K562 (cell line): Measurements from ENCODE around the gene ATRN. TPM values are rescaled to one million over a fixed set of nuclear protein-coding genes. Genes with fewer than 3 reads are reported as not detected.

ENCODE experiments used
- ATAC-seq: fragments of 200-7000 bp; cut with Tn5 transposase; 3 replicates; pipeline ENCODE4 v1.9.1; 2020; ENCODE audit warnings: moderate library complexity
- BruUV-seq: library from RNA; stranded (reverse); fragments of 400-500 nt; replicated peaks from 2 replicates; lab custom pipeline; 2021; lab: Mats Ljungman, UMichigan
- CTCF ChIA-PET: fragments of 300-600 bp; formaldehyde crosslinking; extraction: SDS; loops from one replicate; lab custom pipeline; 2021; ENCODE audit warnings: low intra/inter-chr PET ratio; lab: Yijun Ruan, JAX
- POLR2A ChIA-PET: fragments of 300-600, 350-650 bp; sonication (Branson Sonifier 250); formaldehyde crosslinking; extraction: SDS; loops from one replicate; lab custom pipeline; 2021; ENCODE audit warnings: antibody characterized with exemption, inconsistent platforms; lab: Yijun Ruan, JAX
- DNase-seq, 4 experiments: peaks; one replicate each; pipeline versions ENCODE4 v3.0.0 to v3.0.0-alpha.2; 2011 to 2018; ENCODE audit warnings: low spot score in 3 of 4, mixed read lengths in 3 of 4; ENCODE audit errors: extremely low read depth in 1 of 4
- FAIRE-seq: peaks from 2 replicates; lab custom pipeline; 2011; peaks lifted over from hg19 to GRCh38; lab: Jason Lieb, UNC
- H2AFZ ChIP-seq: 2 replicates; pipeline ENCODE4 v1.6.0; 2011; ENCODE audit warnings: low read depth, low read length, control low read depth, inconsistent platforms
- H3K27ac ChIP-seq: fragments of 200-600 bp; 3 replicates; pipeline ENCODE4 v1.8.0; 2011; ENCODE audit warnings: low read depth, mild to moderate bottlenecking, control low read depth, inconsistent platforms, low read length, moderate library complexity, mixed read lengths; ENCODE audit errors: extremely low read depth
- H3K27me3 ChIP-seq, 2 experiments: fragments of 300-600 bp in 1 of 2; 2 replicates in 1 of 2; 3 replicates in 1 of 2; pipeline versions ENCODE4 v1.6.0 to v1.8.0; 2011; ENCODE audit warnings: inconsistent platforms in 2 of 2, low read length in 2 of 2, mild to moderate bottlenecking in 1 of 2, mixed read lengths in 1 of 2, moderate library complexity in 1 of 2; ENCODE audit not compliant: control insufficient read depth in 2 of 2, insufficient read depth in 2 of 2
- H3K36me3 ChIP-seq: fragments of 300-600 bp; 3 replicates; pipeline ENCODE4 v1.8.0; 2011; ENCODE audit warnings: mild to moderate bottlenecking, low read length, inconsistent platforms; ENCODE audit not compliant: control insufficient read depth, insufficient read depth
- H3K4me1 ChIP-seq, 2 experiments: fragments of 200-600 bp in 1 of 2; replicated peaks in 1 of 2; 2 replicates in 1 of 2; 3 replicates in 1 of 2; pipeline versions ENCODE4 v1.5.1 to v1.8.0; 2011; ENCODE audit warnings: inconsistent platforms in 2 of 2, low read length in 2 of 2, mild to moderate bottlenecking in 1 of 2, mixed read lengths in 1 of 2, moderate library complexity in 1 of 2; ENCODE audit not compliant: control insufficient read depth in 2 of 2, insufficient read depth in 2 of 2
- H3K4me2 ChIP-seq: 2 replicates; pipeline ENCODE4 v1.6.1; 2011; ENCODE audit warnings: low read length, control low read depth, inconsistent platforms, mixed read lengths; ENCODE audit not compliant: insufficient read depth
- H3K4me3 ChIP-seq: fragments of 200-600 bp; sonication (generic), shearing (Covaris generic); 2 replicates; pipeline ENCODE4 v1.5.1; 2016; ENCODE audit warnings: control low read depth, inconsistent platforms
- H3K79me2 ChIP-seq: fragments of 200-600 bp; 3 replicates; pipeline ENCODE4 v1.8.0; 2011; ENCODE audit warnings: low read length, inconsistent platforms; ENCODE audit not compliant: control insufficient read depth, insufficient read depth
- H3K9ac ChIP-seq, 2 experiments: 2 replicates each; pipeline versions ENCODE4 v1.6.0 to v1.6.1; 2011; ENCODE audit warnings: low read depth in 2 of 2, low read length in 2 of 2, control low read depth in 1 of 2, inconsistent platforms in 1 of 2, mild to moderate bottlenecking in 1 of 2, mixed read lengths in 1 of 2; ENCODE audit not compliant: insufficient read depth in 1 of 2
- H3K9me1 ChIP-seq: one replicate; pipeline ENCODE4 v1.6.0; 2011; ENCODE audit warnings: inconsistent platforms, mild to moderate bottlenecking, low read length, moderate library complexity; ENCODE audit not compliant: control insufficient read depth, insufficient read depth
- H3K9me3 ChIP-seq: replicated peaks from 2 replicates; pipeline ENCODE4 v1.5.1; 2011; ENCODE audit warnings: low read depth, low read length, inconsistent platforms; ENCODE audit not compliant: control insufficient read depth, insufficient read depth
- H4K20me1 ChIP-seq: replicated peaks from 2 replicates; pipeline ENCODE4 v1.6.1; 2011; ENCODE audit warnings: low read length, inconsistent platforms, mixed read lengths; ENCODE audit not compliant: control insufficient read depth, insufficient read depth
- ATF6 ChIP-seq: sonication (generic); formaldehyde crosslinking; IDR thresholded peaks from 2 replicates; pipeline ENCODE4 v1.4.0; 2020; ENCODE audit warnings: mild to moderate bottlenecking, missing genetic modification reagents
- ELF2 ChIP-seq: fragments of 250-450 bp; sonication (Bioruptor Pico); IDR thresholded peaks from 2 replicates; pipeline ENCODE4 v1.5.0; 2021; ENCODE audit warnings: mild to moderate bottlenecking
- NFE2 ChIP-seq: IDR thresholded peaks from 2 replicates; pipeline ENCODE4 v1.6.1; 2014; ENCODE audit warnings: antibody characterized with exemption, low read depth
- NR3C1 ChIP-seq: sonication (generic); formaldehyde crosslinking; IDR thresholded peaks from 2 replicates; pipeline ENCODE4 v1.8.1; 2022; ENCODE audit warnings: missing genetic modification reagents
- SLC30A9 ChIP-seq: fragments of 250-450 bp; sonication (Bioruptor Pico); IDR thresholded peaks from 2 replicates; pipeline ENCODE4 v1.8.0; 2022; ENCODE audit warnings: mild to moderate bottlenecking, moderate library complexity
- ZNF584 ChIP-seq: fragments of 200-800 bp; sonication (Bioruptor generic); IDR thresholded peaks from 2 replicates; pipeline ENCODE4 v1.6.1; 2016; ENCODE audit warnings: low read depth, mild to moderate bottlenecking, missing genetic modification characterization, missing compliant biosample characterization
- WGBS: fragments of 100-300 bp; shearing (Covaris generic); methylation state at CpG from one replicate; pipeline ENCODE4 v1.1.6; 2016; ENCODE audit warnings: low coverage, mixed read lengths; ENCODE audit not compliant: insufficient coverage; ENCODE audit errors: missing lambda C conversion rate; 5-methylcytosine and 5-hydroxymethylcytosine counted together
- in situ Hi-C: fragments of 300-500 bp; cut with MboI; formaldehyde crosslinking; loops from 4 replicates; pipeline ENCODE4 v1.15.0; 2018; ENCODE audit warnings: inconsistent platforms, mixed read lengths
- intact Hi-C: fragments of 100-400 bp; cut with micrococcal nuclease; formaldehyde crosslinking; loops from 2 replicates; pipeline ENCODE4 v1.14.2; 2022
- polyA plus RNA-seq, 8 experiments: library from polyadenylated mRNA; depleted of rRNA in 4 of 8; stranded (reverse) in 5 of 8; unstranded in 3 of 8; fragments of >200 nt; fragmentation: Nextera tagmentation in 2 of 8; fragmentation: Illumina TruSeq in 1 of 8; extraction: Ambion mirVana in 2 of 8; extraction: Trizol in 1 of 8; gene quantifications; 2 replicates each; pipeline versions ENCODE4 v1.2.1 to v1.2.3, GENCODE V29; 2011 to 2014; ENCODE audit warnings: inconsistent platforms in 1 of 8, missing spikeins in 1 of 8
- total RNA-seq, 7 experiments: library from RNA; depleted of rRNA in 6 of 7; stranded (reverse); fragments of >200 nt in 6 of 7; fragmentation: Illumina TruSeq in 2 of 7; extraction: Trizol in 2 of 7; gene quantifications; 2 replicates each; pipeline versions ENCODE4 v1.2.1 to v1.2.3, GENCODE V29; 2011 to 2021; ENCODE audit warnings: low replicate concordance in 1 of 7

ATRN gene
- total and polyA plus RNA-seq, 9 of the 15 experiments (the other 6 are each of a cell fraction or from before 2014, with no cell fraction given) = 0.69 to 16.5 (median 7.6) TPM

- Histone ChIP-seq H3K4me1 (no peaks in the 10 kb centered on the region; a peak in 1 of 5 replicates), H2AFZ (no peak overlapping the region), H3K9me1 (no peaks in the 10 kb centered on the region), H3K9ac (no peak overlapping the region)
- no TSS peak for BruUV-seq
- CTCF ChIA-PET = no interaction called here
- no peak for TF ChIP-seq SLC30A9 (CRISPR knock-in tag)
- no peak for TF ChIP-seq ELF2 (CRISPR knock-in tag)
- TF ChIP-seq NR3C1 (CRISPR knock-in tag) = no peak
- no peak for TF ChIP-seq ATF6 (CRISPR knock-in tag)
- TF ChIP-seq NFE2 = no peak
- TF ChIP-seq ZNF584 (CRISPR knock-in tag) = no peak
- TF ChIP-seq, all 486 proteins: peak for 0
- no peak overlapping the region for H3K4me3 ChIP-seq
- intact Hi-C loops = no loop called here
- in situ Hi-C loops = no loop called here
- FAIRE-seq = no peak
- no peak overlapping the region for H3K4me2 ChIP-seq
- no peaks in the 10 kb centered on the region for H3K27me3 ChIP-seq
- ATAC-seq = no peak
- POLR2A ChIA-PET = interaction anchor here (0.6 kb wide), 1 partner anchor 255 kb away, joined by 3 read pairs; no protein-coding TSS in a partner anchor
- H3K36me3 ChIP-seq = no peaks in the 10 kb centered on the region
- no peaks in the 10 kb centered on the region for H3K79me2 ChIP-seq
- 73% methylated on average over 8 of the region's 9 CpGs for WGBS
- H4K20me1 ChIP-seq = no peaks in the 10 kb centered on the region
- DNase-seq = no peak
- H3K9me3 ChIP-seq = no peaks in the 10 kb centered on the region
- H3K27ac ChIP-seq = no peak overlapping the region
These were observed 143.1 kb downstream of the ATRN start for GRCh38 chr20:3613821-3614440.
